H1 (cell line): Measurements from ENCODE around the gene CCDC137. TPM values are rescaled to one million over a fixed set of nuclear protein-coding genes. Genes with fewer than 3 reads are reported as not detected.

ENCODE experiments used
- CBX5 ChIP-seq: fragments of 300-800, 300-1000 bp; sonication (generic); IDR thresholded peaks from 2 replicates; pipeline ENCODE4 v1.7.1; 2016; ENCODE audit warnings: antibody characterized with exemption, low read length, low read depth
- SIX5 ChIP-seq: IDR thresholded peaks from 2 replicates; pipeline ENCODE4 v1.6.1; 2011; ENCODE audit warnings: mild to moderate bottlenecking, low read depth, low read length
- SP2 ChIP-seq: IDR thresholded peaks from 2 replicates; pipeline ENCODE4 v1.6.1; 2012; ENCODE audit warnings: mild to moderate bottlenecking, low read length, inconsistent platforms
- polyA plus RNA-seq, 7 experiments: library from polyadenylated mRNA; depleted of rRNA in 3 of 7; stranded (reverse) in 5 of 7; unstranded in 2 of 7; fragments of >200 nt in 5 of 7; fragments of 200-250 nt in 2 of 7; gene quantifications; 1 replicate in 5 of 7; 2 replicates in 1 of 7; 4 replicates in 1 of 7; pipeline versions ENCODE4 v1.2.1 to v1.2.3, GENCODE V29; 2011 to 2013; ENCODE audit warnings: missing spikeins in 2 of 7, mixed read lengths in 2 of 7
- total RNA-seq: library from RNA; stranded (reverse); fragmentation: NEBNext Ultra II Directional; extraction: Animal tissue kit (Norgen Biotek cat#: 25700); gene quantifications from 2 replicates; pipeline ENCODE4 v1.2.1, GENCODE V29; 2021

The CCDC137 gene
- total and polyA plus RNA-seq, 2 of the 8 experiments (the other 6 are each of a cell fraction or from before 2014, with no cell fraction given), result 17.6 to 38.6 TPM

- TF ChIP-seq CBX5 (no peak), SP2 (no peak), SIX5 (no peak)
These were observed 23.5 kb downstream of the CCDC137 start (continued) for GRCh38 chr17:81690066-81690465.
